ENCODE results near the gene LMX1A.

Gene LMX1A

DNA sequence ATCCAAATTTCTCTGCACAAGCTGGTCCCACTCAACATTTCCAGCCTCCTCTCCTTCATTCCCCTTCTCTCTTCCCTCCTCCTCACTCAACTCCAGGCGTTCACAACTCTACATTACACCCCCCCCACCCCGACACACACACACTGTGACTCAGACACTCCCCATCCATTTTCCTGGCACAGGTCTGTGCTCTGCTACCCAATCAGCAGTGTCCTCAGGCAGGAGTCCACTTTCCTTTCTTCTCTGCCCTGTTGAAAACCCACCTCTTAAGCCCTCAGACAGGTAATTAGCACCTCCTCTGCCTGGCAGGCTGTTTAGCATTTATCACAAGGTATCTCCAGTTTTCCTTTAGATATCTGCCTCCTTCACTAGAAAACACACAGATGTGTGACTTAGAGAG, 8.8 kb upstream of the LMX1A start:
- no peak for DNase-seq

DNA sequence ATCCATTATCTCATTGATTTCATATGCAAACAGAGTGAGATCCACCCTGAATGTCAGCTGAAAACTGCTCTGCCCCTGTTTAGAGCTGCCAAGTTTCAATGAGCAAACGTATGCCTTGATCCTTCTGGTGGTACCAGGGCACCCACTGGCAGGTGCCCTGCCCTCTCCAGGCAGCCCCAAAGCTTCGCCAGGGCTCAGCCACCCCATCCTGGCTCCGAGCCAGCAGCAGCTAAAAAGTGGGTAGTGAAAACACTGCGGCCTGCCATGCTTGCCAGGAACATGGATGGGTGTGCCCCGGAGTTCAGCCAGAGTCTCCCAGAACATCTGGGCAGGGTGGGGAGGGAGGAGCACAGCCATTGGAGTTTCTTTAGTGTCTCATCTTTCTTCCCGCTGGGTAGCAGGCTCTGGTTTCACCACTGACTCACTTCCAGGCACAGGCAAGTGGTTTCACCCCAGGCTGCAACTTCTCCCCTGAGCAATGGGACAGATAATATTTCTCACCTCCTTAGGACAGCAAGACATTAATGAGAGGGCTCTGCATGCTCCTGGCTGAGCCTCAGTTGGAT, 8.1 kb upstream of the LMX1A start:
- DNase-seq: no peak

DNA sequence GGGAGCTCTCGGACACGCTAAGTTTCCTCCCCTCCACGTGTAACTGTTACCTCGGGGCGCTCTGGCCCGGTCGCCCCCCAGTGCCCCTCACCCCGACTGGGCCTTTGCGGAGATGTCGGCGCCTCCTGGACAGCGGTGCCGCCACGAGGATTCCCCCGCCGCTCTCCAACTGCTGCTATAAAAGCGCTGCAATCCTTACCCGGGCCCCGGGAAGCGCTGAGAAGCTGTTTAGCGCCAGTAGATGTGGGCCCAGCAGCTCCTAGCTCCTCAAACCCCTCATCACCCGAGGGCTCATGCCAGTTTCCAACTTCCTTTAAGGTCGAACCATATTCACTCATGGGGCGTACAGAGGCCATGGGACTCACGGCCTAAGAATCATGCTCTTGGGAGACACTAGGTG, 361 bp upstream of the LMX1A start:
- DNase-seq: no peak

DNA sequence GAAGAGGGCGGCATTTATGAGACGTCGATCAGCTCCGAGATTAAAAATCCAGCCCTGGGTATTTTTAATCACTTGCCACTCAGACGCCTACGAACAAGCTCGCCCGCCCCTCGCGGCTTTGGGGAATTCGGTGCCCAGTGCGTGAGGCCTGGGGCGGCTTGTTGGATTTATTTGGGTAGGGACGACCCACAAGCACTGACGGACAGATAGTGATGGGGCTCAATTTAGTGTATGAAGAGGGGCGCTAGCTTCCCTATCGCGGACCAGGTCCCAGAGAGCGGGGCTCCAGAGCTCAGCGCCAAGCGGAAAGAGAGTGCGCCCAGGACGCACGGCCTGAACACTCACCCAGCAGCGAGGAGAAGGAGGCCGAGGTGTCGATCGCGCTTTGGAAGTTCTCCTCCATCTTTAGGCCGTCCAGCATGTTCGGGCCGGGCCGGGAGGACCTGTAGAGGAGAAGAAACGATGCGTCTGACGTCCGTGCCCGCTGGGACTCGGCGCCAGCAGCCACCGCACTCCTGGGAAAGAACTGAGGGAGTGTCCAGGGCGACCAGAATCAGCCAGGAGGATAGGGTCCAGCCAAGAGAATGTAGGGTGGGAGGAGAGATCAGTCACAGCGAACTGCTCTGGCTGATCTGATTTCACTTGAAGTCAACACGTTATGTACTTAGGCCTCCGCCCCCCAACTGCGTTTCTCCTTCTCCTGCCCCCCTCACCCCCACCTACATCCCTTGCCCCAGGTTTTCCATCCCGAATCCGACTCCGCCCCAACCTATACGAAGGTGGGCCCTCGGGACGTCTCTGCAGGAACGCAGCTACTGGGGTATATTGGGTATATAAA, 1.2 kb downstream of the LMX1A start:
- DNase-seq: no peak

DNA sequence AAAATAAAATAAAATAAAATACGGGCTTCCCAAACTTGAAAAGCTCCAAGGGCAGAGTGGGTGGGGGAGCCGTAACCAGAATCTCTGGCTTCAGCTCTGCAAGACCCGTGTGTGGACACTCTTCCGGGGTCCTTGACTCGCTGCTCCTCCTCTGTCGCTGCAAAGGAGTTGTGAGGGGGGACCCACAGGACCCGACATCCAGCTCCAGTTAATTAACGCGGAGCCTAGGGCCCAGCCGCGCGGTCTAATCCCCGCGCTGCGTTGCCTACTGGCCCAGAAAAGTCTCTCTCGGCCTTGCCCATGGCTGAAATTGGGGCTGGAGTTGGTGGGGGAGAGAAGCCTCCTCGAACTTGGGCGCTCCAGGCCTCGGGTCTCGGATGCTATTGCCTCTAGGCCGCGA, 1.8 kb downstream of the LMX1A start:
- no peak for DNase-seq

DNA sequence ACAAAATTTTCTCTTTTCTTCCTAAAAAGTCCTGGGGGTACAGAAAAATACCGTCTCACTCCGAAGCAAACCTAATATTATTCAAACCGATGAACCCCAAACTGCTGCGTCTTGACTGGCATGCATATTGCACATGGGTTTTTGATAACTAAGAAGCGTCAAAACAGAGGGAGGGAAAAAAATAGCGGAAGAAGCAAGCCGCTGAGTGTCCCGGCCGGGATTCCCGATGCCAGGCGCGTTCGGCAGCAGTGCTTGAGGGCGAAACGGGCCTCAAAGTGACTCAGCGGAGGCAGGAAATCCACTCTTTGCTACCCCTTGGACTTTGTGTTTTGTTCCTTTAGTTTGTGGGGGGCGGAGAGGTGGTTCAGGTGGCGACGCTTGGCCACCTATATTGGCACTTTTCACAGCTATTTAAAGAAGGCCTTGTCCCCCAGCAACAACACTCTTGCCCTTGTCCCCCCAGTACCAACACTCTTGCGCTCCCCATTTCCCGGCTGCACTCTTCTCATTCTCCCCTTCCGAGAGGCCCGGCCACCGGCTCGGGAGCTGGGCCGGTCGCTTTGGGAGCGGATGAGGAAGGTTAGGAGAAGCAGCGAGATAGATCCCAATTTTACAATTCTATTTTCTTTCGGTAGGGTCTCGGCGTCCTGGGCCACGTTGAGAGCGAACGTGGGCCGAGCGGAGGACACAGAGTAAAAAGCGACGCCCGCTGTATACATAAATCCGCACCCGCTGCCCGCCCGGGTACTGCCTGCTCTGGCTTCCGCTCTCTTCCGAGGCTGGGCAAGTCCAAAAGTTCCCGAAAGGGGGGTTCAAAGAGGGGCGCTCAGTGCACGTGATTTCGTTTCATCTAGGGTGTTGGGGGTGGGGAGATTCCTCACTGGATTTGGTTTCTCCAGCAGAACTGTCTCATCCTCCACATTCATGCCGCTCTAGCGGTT, 2.5 kb downstream of the LMX1A start:
- DNase-seq: no peak

DNA sequence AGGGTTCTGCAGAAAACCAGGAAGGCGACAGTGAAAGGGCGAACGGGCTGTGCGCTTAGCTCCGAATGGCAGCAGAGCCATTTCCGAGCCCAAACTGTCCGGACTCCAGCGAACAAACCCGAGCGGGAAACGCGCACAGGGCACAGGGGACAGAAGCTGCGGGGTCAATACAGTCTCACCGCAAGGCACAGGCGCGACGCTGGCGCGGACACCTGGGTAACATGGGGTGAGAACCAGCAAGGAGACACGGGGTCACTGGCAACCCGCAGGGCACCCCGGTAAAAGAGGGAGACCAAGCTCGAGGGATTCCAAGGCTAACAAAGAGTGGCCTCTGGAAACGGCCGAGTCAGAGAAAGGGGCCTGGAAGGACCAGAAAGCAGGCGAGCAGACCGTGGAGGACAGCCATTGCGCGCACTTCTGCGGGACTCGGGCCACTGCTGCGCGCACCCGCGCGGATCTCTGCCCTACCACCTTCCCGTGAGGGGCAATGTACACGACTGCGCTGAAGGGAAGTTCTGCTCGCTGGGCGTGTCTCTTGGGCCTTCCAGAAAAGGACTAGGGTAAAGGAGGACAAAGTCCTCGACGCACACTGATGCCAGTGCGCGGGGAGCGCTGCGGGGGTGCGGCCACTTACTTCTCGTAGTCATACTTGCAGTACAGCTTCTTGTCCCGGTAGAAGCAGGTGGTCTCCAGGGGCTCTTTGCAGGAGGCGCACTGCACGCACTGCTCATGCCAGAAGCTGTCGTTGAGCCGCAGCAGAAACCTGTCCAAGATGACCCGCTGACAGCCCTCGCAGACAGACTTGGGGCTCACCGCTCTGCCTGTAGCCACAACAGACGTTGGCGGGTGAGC, 3.8 kb downstream of the LMX1A start:
- DNase-seq: no peak

DNA sequence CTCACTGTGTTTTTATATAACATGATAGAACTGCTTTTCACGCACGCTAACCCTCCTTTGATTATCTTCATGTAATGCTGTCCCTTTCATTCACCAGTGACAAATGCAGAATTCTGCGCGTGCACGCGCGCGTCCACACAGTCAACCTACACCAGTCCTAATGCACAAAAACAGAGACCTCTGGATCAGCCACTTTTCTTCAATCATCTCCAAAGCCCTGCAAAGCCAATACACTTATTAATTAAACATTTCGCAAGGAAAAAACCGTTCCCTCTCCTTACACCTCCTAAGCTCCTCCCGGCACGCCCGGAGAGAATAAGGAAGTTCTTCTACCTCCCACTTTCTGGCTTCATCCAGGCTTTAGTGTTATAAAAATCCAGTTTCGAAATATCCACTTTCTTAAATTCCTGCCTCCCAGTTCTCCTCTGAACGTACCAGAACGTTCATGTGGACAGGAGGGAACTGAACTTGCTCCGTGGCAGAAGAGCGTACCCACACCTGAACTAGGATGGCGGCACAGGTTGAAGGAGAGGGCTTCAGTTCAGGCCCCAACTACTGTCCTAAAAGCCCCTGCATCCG, 4.6 kb downstream of the LMX1A start:
- no peak for DNase-seq

DNA sequence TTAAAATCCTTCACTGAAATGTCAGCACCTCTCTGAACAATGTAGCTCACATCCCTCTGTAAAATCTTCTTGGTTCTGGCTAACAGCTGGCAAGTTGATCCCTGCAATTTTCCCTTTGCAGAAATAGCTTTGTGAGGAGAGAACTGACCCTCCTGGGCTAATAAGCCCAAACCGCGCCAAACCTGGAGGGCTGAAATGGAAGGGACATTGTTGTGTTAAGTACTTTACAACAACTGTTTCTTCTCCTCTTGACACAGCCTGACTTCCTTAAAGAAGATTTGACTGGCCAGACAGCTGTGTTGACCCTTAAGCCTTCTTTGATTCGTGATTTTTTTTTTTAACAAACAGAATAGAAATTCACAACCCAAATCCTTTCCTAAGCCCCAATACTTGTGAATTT, 5.7 kb downstream of the LMX1A start:
- no peak for DNase-seq

DNA sequence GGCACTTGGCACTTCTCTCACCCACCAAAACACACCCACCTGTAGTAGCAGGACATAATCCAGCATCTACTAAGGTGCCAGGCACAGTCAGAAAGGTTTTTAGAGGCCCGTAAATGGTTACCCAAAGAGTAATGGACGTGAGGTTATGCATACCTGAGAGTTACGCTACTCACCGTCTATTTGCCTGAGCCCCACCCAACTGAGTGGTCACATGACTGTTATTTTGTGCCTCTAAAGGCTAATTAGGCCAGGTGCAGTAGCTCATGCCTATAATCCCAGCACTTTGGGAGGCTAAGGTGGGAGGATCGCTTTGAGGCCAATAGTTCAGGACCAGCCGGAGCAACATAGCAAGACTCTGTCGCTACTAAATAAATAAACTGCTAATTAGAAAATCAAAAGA, 11.0 kb downstream of the LMX1A start:
- DNase-seq: no peak

DNA sequence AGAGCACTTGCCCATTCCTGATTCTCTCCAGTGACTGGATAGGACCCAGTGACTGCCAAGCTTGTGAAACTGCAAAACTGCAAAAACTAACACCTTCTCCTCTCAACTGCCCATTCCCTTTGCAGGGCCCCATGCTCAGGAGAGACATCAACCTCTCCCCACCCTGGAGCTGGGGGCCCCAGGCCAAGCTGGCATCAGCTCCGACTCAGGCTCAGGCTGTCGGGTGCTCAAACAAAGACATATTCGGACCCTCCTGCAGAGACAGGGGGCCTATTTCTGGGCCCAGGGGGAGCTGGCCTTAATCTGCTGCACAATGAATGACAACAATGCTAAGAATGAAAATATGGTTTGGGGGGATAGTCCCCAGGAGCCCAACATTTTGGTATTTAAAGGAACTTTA, 11.8 kb downstream of the LMX1A start:
- no peak for DNase-seq

DNA sequence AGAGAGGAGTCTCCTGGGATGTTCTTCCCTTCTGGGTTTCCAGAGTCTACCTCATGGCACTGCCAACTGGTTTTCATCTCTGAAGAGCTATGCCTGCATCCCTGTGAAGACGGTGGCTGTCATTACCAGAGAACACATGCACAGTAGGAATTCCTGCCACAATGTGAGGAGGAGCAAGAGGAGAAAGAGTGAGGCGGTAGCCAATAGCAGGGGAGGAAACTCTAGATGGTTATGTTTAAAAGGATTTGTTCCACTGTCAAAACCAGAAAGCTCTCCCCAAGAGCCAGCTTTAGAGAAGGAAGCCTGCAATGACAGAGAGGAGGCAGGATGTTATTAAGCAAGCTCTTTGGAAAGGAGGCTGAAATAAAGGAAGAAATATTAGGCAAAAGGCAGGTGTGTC, 12.3 kb downstream of the LMX1A start:
- DNase-seq: no peak

DNA sequence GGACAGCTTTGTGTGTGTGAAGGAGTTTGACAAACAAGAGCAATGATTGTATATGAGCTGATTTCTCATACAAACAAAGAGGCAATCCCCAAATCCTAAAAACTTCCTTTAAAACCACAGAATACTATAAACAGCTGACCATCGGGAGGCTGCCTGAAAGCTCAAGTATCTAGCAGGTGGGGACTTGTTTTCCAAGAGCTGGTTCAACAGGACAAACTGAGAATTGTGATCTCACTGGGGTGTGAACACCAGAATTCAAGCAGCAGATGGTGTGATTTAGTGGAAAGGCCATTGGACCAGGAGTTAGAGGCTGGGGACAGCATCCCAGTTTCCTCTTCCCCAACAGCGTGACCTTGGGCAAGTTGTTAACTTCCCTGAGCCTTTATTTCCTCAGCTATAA, 13.9 kb downstream of the LMX1A start:
- DNase-seq: no peak

DNA sequence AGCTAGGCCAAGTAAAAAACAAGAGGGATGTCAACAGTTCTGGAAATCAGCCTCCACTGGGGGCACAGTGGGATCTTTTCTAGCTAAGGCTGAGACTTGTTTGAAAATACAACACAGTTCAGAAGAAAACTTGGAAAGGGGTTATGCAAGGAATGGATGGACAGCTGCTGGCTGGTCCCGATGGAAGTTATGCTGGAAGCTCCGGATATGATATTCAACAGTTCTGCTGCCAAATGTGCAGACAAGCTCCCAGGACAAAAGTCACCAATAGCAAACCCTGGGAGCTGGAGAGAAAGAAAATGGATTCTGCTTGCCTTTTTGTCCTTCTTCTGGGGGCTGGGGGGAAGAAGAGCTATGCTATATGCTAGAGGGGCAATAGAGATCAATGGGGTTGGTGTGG, 14.3 kb downstream of the LMX1A start:
- no peak for DNase-seq

DNA sequence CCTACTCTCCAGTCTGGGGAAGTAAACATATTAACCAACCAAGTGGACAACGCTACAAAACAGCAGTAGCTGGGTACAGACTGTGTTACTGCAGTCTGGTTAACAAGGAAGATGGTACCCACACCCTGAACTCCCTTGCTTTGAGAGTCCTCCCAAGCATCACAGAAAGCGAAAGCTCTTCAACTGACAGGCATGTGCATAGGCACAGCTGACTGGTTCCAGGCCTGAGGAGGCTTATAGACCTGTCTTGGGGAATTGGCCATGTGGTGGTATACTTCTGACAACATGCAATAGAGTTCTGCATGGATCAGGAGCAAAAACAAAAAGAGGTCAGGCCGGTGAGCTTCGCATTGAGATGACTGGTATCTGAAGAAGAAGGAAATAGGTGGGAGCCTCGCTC, 17.4 kb downstream of the LMX1A start:
- DNase-seq: no peak

DNA sequence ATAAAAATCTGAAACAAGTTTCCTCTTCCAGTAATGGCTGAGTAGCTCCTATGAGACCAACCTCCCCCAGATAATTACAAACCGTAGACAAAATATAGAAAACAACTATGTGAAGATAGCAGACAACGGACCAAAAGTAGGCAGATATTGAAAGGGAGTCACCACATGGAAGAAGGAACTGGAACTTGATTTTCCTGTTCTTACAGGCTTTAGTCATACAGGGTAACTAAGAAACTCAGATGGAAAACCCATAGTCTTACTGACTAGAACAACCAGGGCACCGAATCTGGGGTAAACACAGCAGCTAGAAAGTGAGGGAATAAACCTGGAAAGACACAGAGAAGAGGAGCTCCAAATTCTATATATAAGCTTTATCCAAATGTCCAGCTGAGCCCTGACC, 26.0 kb downstream of the LMX1A start:
- DNase-seq: no peak

DNA sequence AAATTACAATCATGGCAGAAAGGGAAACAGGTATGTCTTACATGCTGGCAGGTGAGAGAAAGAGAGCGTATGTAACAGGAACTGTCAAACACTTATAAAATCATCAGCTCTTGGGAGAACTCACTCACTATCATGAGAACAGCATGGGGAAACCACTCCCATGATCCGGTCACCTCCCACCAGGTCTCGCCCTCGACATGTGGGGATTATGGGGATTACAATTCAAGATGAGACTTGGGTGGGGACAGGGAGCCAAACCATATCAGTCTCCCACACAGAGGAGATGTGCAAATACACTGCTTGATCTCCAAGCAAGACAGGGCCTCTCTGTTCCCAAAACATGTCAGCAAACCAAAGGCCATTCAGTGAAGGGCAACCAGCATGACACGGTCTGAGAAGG, 27.4 kb downstream of the LMX1A start:
- no peak for DNase-seq

DNA sequence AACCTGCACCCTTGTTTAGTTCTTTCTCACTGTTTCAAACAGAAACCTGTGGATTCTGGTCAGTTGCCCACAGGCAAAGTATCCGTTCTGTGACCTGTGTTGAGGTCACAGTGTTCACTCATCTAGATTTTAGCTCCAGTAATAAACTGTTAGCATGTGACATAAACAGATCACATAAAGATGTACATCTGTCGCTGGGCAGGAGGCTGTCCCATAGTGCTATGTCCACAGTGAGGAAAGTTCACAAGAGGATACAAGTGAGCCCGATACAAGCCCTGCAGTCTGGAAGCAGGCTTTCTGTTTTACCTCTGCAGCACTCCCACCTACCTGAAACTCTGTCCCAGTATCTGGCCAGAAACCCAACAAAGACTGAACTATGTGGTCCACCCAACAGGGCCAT, 28.4 kb downstream of the LMX1A start:
- no peak for DNase-seq

DNA sequence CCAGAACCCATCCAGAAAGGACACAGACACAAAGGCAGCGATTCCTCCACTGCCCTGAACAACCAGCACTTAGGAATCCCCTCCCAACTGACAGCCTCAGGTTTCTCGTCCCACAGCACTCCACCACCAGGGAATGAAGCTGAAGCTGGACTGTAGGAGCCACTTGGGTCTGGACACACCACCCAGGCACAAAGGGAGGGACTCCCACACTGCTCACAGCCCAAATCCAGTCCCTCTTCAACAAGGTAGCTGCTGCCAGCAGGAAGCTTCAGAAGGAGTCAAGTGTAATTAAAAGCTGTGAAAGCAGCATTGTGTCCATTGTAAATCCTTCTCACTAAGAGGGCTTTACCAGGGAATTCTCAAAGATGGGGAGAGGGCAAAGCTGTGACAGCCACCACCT, 29.0 kb downstream of the LMX1A start:
- DNase-seq: no peak

DNA sequence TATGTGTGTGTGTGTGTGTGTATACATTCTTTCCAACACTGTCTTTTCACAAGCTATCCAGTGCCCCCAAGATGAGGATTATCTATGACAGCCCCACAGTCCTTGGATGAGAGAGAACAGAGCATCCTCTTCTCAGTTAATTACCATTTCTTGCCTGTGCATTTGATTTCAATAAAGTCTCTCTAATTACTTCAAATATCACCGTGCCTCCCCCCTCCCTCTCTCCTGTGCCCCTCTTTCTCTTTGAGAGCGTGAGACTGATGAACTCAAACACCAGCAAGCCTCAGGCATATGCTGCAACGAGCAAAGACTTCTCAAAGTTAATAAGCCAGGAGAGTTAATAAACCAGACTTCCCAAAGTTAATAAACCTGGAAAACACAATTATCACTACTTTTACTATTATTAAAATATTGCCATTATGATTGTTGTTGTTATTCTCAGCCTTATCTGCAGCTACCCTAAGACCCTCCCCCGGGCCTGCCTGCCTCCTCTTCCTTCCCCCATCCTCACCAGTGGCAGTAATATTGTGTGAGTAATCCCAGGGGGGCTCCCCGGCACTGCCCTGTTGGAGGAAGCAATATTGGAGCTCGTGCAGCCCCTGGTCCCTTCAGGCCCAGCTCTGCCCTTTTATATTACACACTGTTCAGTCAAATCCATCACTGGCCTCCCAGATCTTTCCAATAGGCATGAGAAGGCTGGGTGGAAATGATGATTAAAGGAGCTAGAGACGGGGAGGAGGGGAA, 30.9 kb downstream of the LMX1A start:
- DNase-seq: no peak

DNA sequence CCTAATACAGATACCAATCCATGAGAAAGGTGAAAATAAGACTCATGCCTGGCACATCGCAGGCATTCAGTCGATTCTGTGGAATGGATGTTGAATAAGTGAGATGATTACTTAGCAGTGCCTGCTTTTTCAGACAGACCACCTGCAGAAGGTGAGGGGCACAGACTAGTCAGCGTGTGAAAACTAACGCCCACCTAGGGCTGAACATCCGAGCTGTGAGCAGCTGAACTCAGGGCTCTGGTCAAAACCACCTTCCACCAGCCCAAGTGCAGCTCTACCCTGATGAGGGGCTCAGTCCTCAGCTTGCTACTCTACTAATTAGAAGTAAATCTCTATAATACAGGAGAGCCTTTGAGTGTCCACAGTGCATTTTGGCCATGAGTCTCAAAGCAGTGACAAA, 32.5 kb downstream of the LMX1A start:
- no peak for DNase-seq

DNA sequence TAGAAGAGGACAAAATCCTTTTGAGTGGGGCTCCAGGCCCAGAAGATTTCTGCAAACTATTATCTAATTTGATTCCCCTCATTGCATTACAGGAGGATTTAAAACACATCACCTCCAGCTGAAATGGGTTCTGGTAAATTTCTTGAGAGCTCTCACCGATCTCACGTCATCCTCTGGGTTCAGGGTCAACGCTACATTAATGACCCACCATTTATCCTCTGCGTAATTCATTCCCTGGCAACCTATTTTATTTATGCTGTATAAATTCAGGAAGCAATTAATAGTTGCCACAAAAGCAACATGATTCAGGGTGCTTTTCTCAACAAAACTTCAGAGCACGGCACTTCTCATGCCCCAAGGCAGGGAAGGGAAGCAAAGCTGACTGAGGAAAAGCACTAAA, 38.9 kb downstream of the LMX1A start:
- no peak for DNase-seq
